ENCODE data around the gene USP37.

Gene USP37

GRCh38 chr2:218425531-218425930 is 142.6 kb downstream of the USP37 start:
- no peaks in the 10 kb centered on the region for H4K20me1 ChIP-seq (ENCODE audit: low read depth, low read length)
- no peak overlapping the region for H3K9ac ChIP-seq (ENCODE audit: low read length)
- H3K27me3 ChIP-seq (ENCODE audit: low read length): no peaks in the 10 kb centered on the region
- no peaks in the 10 kb centered on the region for H3K9me3 ChIP-seq (ENCODE audit: insufficient read depth, low read length)
- TF ChIP-seq CTCF (IDR thresholded peaks at IDR 0.05; ENCODE audit: insufficient read depth, low read length, poor library complexity, severe bottlenecking) (no peak), EZH2phosphoT487 (conservative IDR thresholded peaks at IDR 0.05; ENCODE audit: low read length) (no peak)
- no peaks in the 10 kb centered on the region for H3K79me2 ChIP-seq (ENCODE audit: insufficient read depth, low read length)
- H3F3A ChIP-seq (ENCODE audit: insufficient read depth): no peaks in the 10 kb centered on the region
- no peak overlapping the region for H3K4me3 ChIP-seq (ENCODE audit: insufficient read depth, low read length, poor library complexity, severe bottlenecking)
- H3K36me3 ChIP-seq (ENCODE audit: low read length): no peaks in the 10 kb centered on the region
- H2AFZ ChIP-seq (ENCODE audit: low read depth, low read length, severe bottlenecking): no peak overlapping the region
- no peak overlapping the region for H3K27ac ChIP-seq (ENCODE audit: low read depth, low read length)
- H3K4me2 ChIP-seq (ENCODE audit: low read depth, low read length, poor library complexity, severe bottlenecking): no peak overlapping the region
- H3K9me2 ChIP-seq (replicated peaks; ENCODE audit: insufficient read depth, low read length): no peaks in the 10 kb centered on the region

DNA sequence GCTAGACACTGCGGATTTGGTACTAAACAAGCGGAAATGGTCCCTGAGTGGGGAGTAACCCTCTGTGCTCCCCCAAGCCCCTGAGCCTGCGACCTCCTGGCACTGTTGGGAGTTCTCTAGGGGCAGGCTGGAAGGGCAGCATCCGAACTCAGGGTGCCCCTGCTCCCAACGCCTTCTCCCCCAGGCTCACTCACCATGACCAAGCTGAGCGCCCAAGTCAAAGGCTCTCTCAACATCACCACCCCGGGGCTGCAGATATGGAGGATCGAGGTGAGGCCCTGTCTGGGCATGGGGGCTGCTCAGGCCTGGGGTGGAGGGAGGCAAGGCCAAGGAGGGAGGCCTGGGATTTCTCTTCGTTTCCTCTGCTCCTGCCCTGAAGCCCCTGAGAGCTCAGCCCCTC is 144.6 kb downstream of the USP37 start:
- Histone ChIP-seq H3K9me2 (replicated peaks; ENCODE audit: insufficient read depth, low read length) (no peaks in the 10 kb centered on the region), H3K36me3 (ENCODE audit: low read length) (no peaks in the 10 kb centered on the region), H3K4me2 (ENCODE audit: low read depth, low read length, poor library complexity, severe bottlenecking) (no peak overlapping the region), H3F3A (ENCODE audit: insufficient read depth) (no peaks in the 10 kb centered on the region), H2AFZ (ENCODE audit: low read depth, low read length, severe bottlenecking) (no peak overlapping the region), H4K20me1 (ENCODE audit: low read depth, low read length) (no peaks in the 10 kb centered on the region), H3K79me2 (ENCODE audit: insufficient read depth, low read length) (no peaks in the 10 kb centered on the region), H3K9me3 (ENCODE audit: insufficient read depth, low read length) (no peaks in the 10 kb centered on the region), H3K27me3 (ENCODE audit: low read length) (no peaks in the 10 kb centered on the region), H3K9ac (ENCODE audit: low read length) (no peak overlapping the region), H3K4me3 (ENCODE audit: insufficient read depth, low read length, poor library complexity, severe bottlenecking) (no peak overlapping the region), H3K27ac (ENCODE audit: low read depth, low read length) (no peak overlapping the region)
- TF ChIP-seq EZH2phosphoT487 (conservative IDR thresholded peaks at IDR 0.05; ENCODE audit: low read length): no peak
- no peak for TF ChIP-seq CTCF (IDR thresholded peaks at IDR 0.05; ENCODE audit: insufficient read depth, low read length, poor library complexity, severe bottlenecking)

DNA sequence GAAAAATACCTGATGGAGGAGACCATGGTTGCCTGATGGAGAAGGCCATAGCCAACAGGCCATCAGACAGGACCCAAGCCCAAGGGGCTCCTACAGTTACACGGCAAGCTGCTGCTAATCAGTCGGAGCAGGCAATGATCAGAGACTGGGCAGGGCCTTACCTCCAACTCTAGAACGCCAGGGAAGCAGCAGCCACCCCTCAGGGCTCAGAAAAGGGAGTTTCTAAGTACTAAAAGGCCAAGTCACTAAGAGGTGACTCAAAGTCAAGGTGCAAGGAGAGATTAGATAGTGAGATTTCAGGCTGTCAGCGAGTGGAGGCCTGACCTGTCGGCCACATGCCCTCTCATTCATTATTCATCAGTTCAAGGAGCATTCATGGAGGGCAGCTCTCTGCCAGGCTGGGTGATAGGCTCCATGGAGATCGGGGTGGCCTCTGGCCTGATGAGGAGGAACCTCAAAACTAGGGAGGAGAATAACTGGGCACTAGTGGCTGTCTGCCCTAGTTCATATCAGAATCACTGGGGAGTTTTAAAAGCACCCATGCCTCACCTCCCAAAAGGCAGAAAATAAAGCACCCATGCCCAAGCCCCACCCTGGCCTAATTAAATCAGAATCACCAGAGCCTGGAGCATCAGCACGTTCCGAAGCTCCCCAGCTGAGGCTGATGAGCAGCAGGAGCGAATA is 145.6 kb downstream of the USP37 start:
- H3K9me3 ChIP-seq (ENCODE audit: insufficient read depth, low read length): no peaks in the 10 kb centered on the region
- no peak for TF ChIP-seq CTCF (IDR thresholded peaks at IDR 0.05; ENCODE audit: insufficient read depth, low read length, poor library complexity, severe bottlenecking)
- no peak for TF ChIP-seq EZH2phosphoT487 (conservative IDR thresholded peaks at IDR 0.05; ENCODE audit: low read length)
- no peaks in the 10 kb centered on the region for H3K27me3 ChIP-seq (ENCODE audit: low read length)
- H3K79me2 ChIP-seq (ENCODE audit: insufficient read depth, low read length): no peaks in the 10 kb centered on the region
- no peak overlapping the region for H2AFZ ChIP-seq (ENCODE audit: low read depth, low read length, severe bottlenecking)
- H3F3A ChIP-seq (ENCODE audit: insufficient read depth): no peaks in the 10 kb centered on the region
- H4K20me1 ChIP-seq (ENCODE audit: low read depth, low read length): no peaks in the 10 kb centered on the region
- no peaks in the 10 kb centered on the region for H3K9me2 ChIP-seq (replicated peaks; ENCODE audit: insufficient read depth, low read length)
- no peak overlapping the region for H3K27ac ChIP-seq (ENCODE audit: low read depth, low read length)
- H3K4me2 ChIP-seq (ENCODE audit: low read depth, low read length, poor library complexity, severe bottlenecking): no peak overlapping the region
- H3K36me3 ChIP-seq (ENCODE audit: low read length): no peaks in the 10 kb centered on the region
- no peak overlapping the region for H3K4me3 ChIP-seq (ENCODE audit: insufficient read depth, low read length, poor library complexity, severe bottlenecking)
- H3K9ac ChIP-seq (ENCODE audit: low read length): no peak overlapping the region
